CD4-positive, alpha-beta T cell treated with Interleukin-2 at 100 ng/mL for 4 hours (primary cell): ENCODE measurements around the gene GPR15LG.
"Not testable (repeated sequence)": the region's sequence is repeated elsewhere in the genome, so short reads cannot be mapped to it uniquely, and the experiment has no call there.

ENCODE experiments used
- DNase-seq: peaks from one replicate; pipeline ENCODE4 v3.0.0-alpha.2; 2020; ENCODE audit warnings: low spot score

GPR15LG gene

DNA sequence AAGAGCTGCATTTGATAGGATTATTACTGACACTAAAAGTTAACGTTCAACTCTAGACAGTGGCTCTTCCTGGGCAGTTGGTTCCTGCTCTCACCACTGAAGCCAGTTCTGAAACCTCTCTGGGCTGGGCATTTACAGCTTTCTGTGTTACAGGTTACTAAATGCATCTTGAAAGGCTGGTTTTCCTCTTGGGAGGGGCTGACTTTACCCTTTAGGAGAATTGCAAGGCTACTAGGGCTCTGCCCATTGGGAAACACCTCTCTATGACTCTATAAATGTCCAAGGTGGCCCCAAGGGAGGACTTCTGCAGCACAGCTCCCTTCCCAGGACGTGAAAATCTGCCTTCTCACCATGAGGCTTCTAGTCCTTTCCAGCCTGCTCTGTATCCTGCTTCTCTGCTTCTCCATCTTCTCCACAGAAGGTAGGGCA, at the start of gene GPR15LG:
TSS of gene GPR15LG (plus strand) at position 301 of the 429 bp plus-strand sequence. CDS start at position 352, 51 bp downstream.
- DNase-seq: no peak

DNA sequence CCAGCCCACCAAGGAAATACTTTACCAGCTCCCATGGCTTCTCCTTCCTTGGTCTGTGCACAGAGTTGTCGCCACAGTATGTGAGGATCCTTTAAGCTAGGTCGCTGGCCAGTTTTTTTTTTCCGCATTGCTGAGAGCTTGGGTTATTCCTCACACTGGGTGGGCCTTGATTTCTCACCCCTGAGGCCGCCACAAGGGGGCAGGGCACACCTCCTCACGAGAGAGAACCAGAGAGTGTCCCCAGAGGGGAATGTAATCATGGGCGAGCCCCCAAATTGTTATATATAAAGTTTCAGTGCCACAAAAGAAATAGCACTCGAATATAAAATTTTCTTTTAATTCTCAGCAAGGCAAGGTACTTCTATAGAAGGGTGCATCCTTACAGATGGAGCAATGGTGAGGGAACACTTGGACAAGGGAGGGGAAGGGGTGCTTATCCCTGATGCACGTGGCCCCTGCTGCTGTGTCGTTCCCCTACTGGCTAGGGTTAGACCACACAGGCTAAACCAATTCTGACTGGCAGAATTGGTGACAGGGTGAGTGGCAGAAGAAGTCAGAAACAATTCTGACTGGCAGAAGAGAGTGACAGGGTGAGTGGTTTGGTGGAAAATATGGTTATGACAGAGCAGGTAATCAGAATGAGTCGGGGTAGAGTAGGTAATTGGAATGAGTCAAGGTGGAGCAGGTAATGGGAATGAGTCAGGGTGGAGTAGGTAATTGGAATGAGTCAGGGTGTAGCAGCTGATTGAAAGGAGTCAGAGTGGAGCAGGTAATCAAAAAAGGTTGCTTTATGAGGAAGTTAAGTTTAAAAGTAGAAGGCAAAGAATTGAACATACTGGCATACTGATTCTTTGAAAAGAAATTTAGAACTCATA, 47.5 kb upstream of the GPR15LG start:
- not testable (repeated sequence) for DNase-seq

DNA sequence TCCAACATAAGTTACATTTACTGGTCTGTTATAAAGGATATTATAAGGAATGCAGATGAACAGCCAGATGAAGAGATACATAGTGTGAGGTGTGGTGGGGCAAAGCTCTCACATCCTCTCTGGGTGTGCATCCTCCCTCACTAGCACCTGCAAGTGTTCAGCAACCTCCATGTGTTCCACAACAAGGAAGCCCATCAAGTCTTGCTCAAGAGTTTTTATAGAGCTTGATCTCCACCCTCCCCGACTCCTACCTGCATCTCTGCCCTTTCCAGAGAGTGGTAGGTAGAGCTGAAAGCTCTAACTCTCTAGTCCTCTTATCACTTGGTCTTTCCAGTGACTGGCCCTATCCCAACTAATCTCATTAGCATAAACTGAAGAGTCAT, 46.8 kb upstream of the GPR15LG start:
- DNase-seq: no peak

DNA sequence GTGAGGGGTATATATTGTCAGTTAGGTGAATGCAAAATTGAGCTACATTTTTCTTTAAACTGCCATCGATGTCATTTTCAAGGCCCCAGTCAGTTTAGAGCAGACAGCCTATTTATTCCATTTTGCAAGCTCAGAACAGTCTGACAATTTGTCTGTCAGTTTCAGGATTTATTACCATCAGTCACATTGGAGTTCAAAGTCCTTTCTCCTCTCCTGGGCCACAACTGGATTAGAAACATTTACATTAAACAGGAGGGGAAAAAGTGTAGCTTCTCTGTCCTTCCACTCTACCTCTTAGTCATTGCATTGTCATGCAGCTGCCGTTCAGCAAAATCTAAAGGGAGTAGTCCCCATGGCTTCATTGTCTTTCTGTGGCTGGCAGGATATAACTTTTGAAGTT, 37.8 kb upstream of the GPR15LG start:
- no peak for DNase-seq

DNA sequence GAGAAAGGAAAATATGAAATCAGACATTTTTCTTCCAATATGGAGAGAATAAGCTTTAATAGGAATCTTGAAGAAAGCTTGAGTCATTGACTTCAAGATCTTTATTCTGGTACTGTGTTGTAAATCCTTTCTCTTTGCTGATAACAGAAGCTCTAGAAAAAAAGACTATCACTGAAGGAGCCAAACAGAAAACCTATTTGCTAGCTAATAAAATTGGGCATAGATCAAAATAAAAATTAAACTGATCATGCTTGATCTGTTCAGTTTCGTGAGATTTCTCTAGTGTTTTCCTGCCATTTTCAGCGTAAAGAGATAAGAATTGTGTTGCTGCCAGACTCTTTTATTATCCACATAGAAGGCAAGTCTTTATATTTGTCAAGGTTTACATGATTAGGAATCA, 35.8 kb upstream of the GPR15LG start:
- no peak for DNase-seq

DNA sequence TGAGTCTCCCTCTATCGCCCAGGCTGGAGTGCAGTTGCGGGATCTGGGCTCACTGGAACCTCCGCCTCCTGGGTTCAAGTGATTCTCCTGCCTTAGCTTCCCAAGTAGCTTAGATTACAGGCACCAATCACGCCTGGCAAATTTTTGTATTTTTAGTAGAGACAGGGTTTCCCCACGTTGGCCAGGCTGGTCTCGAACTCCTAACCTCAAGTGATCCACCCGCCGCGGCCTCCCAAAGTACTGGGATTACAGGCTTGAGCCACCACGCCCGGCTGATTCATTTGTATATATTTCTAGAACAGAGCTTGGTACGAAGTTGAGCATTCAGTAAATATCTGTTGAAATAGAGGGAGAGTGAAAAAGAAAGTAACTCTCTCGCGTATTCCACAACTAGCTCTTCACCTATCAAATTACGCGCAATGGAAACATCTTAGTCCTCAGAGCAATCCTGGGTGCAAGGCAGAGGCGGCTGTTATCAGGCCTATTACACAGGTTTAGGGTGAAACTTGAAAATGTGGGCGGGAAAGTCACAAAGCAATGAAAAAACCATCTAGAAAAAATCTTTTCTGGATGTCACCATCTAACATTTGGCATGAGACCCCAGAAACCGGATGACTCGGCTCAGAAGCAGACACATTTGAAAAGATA, 35.0 kb upstream of the GPR15LG start:
- peak; percentile 62 for DNase-seq

DNA sequence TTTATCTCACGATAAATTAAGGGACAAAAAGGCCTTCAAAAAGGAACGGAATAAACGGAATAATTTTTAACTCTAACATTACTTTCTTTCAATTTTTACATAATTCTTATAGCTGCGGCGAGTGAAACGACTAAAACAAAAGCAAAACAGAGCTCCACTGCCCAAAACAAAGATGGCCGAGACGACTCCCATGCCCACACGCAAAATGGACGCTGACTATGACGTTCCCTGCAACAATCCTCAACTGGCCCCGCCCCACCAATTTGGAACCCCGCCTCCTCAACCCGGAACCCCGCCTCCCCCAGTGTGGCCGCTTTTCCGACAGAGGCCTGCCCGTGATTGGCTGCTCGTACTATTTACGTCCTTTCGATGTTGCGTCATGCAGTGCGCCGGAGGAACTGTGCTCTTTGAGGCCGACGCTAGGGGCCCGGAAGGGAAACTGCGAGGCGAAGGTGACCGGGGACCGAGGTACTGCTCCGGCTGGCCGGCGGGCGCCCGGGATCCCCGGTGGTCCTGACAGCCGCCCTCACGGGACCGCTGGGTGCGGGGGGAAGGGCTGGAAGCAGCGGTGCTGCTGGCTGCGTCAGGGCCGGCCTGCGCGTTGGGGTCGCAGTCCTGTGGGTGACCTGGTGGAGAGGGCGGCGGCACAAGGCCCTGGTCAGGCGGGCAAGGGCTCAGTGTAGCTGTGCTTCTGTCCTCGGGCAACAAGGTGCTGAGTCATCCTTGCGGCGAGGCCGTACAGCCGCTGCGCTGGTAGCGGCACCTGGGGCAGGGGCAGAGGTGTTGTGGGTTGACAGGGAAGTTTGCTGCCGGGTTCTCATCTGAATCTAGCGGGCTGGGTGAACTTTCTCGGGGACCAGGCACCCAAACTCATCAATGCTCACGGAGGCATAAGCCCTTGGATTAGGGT, 34.2 kb upstream of the GPR15LG start, which contains the start of gene GHITM:
TSS of gene GHITM (plus strand) at position 384 of the 910 bp plus-strand sequence. CDS start 1,992 bp downstream, outside the sequence.
- DNase-seq: peak; percentile 100

DNA sequence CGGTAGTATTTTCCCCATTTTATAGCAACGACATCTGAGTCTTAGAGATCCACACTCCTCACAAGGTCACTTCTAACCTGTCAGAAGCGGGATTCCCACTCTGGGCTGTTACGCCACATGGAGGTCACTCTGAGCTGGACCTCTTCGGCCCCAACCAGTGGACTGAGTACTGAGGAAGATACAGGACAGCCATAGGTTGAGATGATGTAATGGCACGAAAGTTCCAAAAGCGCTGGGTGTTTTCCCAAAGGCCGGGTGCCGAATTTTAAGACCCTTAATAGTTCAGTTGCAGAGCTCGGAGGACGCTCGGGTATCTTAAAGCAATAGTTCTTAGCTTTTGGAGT, 33.6 kb upstream of the GPR15LG start:
- no peak for DNase-seq

DNA sequence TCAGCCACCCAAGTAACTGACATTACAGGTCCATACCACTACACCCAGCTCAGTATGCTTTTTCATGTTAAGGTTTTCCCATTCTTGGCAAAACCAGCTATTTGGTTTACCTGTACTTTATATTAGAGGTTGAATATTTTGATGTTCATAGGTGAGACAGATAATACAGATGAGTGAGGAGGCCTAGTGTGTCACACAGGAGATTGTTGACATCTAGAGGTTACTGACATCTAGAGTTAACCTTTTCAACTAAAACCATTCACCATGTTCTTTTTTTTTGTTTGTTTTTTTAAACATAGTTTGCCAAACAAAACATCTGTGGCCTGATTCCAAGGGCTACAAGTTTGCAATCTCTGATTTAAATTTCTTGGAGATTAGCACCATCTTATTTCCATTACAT, 26.3 kb upstream of the GPR15LG start:
- DNase-seq: no peak

DNA sequence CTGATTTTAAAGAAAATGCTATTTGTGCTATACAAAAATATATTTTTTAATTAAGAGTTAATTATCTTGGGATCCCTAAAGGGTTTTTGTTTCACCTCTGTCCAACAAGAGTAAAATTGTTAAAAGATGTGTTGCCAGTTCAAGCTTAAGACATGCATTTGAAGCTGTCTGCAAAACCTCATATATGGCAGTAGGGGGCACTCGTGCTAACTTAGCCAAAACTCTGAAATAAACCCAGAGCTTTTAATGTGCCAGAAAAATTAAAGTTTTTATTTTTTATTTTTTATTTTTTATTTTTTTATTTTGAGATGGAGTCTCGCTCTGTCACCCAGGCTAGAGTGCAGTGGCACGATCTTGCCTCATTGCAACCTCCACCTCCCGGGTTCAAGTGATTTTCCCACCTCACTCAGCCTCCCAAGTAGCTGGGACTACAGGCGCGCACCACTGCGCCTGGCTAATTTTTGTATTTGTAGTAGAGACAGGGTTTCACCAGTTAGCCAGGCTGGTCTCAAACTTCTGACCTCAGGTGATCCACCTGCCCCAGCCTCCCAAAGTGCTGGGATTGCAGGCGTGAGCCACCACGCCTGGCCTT, 25.5 kb upstream of the GPR15LG start:
- DNase-seq: peak; percentile 40

DNA sequence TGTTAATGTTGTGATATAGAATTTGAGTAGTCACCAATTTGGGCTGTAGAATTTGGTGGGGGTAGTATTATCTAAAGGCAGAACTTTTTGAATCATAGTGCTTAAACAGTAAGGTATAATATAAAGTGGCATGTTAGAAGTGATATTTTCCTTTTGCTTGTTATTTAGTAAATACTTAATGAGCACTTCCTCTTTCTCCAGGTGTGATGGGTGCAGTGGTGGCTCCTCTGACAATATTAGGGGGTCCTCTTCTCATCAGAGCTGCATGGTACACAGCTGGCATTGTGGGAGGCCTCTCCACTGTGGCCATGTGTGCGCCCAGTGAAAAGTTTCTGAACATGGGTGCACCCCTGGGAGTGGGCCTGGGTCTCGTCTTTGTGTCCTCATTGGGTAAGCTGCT, 23.7 kb upstream of the GPR15LG start:
- no peak for DNase-seq

DNA sequence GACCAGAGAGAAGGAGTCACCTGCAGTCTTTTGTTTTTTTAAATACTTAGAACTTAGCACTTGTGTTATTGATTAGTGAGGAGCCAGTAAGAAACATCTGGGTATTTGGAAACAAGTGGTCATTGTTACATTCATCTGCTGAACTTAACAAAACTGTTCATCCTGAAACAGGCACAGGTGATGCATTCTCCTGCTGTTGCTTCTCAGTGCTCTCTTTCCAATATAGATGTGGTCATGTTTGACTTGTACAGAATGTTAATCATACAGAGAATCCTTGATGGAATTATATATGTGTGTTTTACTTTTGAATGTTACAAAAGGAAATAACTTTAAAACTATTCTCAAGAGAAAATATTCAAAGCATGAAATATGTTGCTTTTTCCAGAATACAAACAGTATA, 20.8 kb upstream of the GPR15LG start:
- DNase-seq: no peak

DNA sequence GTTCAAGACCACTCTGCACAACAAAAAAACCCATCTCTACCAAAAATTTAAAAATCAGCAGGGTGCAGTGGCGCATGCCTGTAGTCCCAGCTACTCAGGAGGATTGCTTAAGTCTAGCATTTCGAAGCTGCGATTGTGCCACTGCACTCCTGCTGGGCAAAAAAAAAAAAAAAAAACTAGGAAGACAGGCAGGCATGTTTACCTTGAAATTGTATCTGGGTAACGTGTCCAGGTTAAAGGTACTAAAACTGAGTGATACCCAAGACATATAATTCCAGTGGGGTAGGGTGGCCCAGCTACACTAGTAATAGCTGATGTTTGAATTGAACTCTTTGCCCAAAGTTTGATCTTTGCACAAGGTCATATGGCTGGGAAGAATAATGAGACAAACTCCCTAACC, 18.1 kb upstream of the GPR15LG start:
- no peak for DNase-seq

DNA sequence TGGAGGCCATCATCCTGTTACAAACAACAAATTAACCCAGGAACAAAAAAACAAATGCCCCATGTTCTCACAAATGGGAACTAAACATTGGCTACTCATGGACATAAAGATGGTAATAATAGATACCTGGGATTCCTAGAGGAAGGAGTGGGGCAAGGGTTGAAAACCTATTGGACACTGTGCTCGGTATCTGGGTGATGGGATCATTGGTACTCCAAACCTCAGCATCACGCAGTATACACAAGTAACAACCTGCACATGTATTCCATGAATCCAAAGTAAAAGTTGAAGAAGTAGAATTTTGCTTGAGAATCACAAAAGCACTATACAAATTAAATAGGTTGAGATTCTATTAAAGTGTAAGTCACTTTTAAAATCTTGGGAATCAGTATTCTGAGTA, 17.6 kb upstream of the GPR15LG start:
- no peak for DNase-seq

DNA sequence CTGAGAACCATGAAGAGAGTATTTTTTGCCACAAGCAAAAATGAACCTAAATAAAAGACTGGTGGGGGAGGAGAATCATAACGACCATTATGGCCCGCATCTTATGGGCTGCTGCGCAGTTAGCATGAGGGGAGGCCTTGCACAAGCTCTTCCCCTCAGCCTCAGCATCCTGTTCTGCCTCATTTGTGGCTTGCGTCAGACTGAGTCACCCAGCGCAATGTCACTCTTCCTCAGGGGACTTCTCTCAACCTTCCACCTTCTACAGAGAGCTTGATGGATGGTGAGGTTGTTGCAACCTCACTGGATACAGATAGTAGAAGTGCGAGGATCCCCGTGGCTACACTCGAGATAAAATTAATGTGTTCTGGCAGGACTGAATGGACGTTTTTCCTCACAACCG, 16.8 kb upstream of the GPR15LG start:
- DNase-seq: peak; percentile 48

DNA sequence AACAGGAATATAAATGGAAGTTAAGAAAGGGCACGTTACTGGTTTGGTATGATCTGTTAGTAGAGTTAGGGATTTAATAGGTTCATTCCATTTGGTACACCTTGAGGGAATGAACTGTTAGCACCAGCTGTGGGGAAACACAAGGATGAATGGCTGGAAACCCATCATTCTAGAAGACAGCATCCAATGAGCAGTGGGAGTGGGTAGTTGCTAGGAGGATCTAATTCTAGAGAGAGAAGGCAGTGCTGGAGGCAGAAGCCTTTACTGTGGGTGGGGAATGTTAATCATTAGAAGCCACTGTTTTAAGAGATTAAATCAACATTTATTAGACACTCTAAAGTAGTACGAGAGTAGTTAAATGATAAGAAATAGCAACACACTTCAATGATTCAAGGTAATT, 15.5 kb upstream of the GPR15LG start:
- no peak for DNase-seq

DNA sequence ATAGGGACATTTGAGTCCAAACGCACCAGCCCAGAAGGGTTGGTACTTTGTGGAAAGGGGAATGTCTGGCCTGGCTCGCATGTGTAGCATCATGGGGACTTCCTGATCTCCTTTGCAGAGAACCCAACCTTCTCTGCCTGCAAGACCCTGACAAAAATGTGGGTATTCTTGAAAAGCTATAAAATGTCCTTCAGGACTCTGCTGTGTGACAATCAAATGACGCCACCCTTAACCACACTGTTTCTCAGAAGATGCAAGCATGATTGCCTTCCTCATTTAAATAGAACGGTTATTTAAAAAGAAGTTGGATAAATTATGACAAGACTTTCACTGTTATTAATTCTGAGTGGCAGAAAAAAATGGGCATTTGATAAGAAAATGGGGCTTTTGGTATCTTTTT, 15.1 kb upstream of the GPR15LG start:
- DNase-seq: no peak

DNA sequence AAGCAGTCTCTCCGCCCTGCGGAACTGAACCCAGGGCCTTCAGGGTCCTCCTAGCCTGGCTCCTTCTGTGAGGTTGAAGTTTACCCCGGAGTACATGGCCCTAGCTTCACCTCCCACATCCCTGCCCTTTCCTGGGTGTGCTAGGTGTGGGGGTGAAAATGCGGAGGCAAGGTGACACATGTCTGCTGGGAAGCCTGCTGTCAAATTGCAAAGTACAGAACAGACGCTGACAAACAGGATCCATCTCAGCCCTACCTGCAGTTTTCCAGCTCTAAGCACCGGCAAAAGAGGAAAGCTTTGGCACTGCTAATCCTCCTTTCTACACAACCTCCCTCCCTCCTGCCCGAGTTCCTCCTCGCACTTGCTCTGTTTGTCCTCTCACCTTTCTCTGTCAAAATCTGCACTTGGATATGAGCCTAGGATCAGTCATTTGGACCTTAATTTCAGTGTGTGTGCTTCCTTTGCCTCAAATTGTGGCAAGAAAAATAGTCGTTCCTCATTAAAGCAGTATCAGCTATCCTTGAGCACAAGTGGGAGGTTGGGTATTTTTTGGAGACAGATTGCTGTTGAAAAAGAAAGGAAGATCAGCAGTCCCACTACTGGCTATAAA, 14.4 kb upstream of the GPR15LG start:
- no peak for DNase-seq

DNA sequence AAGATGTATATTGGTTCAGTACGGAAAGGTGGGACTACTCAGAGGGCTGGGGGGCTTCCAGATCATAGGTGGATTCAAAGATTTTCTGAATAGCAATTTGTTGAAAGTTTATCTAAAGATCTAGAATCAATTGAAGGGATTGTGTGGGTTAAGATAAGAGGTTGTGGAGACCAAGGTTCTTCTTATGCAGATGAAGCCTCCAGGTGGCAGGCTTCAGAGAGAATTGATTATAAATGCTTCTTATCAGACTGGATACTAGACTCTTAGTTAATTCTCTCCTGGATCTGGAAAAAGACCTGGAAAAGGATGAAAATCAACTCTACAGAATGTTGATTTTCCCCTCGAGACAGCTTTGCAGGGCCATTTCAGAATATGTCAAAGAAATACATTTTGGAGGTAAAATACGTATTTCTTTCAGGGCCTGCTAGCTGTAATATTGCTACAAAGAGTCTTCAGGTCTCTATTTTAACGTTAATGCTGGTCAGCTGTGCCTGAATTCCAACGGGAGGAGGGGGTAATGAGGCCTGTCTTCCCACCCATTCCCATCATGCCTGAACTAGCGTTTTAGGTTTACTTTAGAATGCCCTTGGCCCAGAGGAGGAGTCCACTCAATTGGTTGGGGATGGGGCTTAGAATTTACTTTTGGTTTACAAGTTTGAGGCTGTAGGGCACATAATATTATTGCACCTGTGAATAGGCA, 12.8 kb upstream of the GPR15LG start:
- no peak for DNase-seq

DNA sequence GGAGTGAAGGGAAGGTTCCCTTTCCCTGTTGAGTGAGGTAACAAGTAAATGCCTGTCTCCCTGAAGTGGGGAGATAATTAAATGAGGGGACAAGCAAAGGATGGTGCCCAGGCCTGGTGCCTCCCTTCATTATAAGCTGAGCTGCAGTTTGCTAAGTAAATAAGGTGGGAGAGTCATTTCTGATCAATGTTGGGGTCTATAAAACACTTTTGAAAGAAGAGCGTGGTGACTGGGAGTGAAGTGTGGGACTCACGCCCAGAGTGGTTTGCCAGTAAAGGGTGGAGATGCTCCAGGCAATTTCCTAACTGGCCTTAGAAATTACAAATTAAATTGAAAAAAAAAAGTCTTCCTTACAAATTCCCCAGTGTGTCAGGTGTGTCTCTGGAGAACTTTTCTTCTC, 9.6 kb upstream of the GPR15LG start:
- DNase-seq: no peak

DNA sequence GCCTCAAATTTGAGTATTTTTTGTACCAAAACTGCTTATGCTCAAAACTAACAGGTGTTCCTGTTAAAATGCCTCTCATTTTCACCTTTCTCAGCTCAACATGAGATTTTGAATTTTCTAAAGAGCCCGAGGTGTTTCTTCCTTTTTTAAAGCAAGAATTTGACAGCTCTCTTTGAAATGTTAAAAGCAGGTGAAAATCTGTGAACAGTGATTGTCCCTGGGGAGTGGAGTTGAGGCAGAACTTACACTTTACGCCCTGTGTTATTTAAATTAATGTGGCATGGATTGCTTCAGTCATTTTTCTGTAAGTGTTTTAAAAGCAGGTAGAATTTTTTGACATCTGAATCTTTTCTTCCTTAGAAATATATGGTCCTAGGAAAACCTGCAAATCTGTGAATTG, 9.2 kb upstream of the GPR15LG start:
- no peak for DNase-seq
